Stimulated activated CD8-positive, alpha-beta memory T cell treated with anti-CD3 and anti-CD28 coated beads, Interleukin-7, amount 100 ng/mL, for 4 hours (primary cell): ENCODE data around the gene PJA2.

Source experiments
- DNase-seq, 2 donors: peaks; one replicate each; pipeline ENCODE4 v3.0.0-alpha.2; 2020; ENCODE audit warnings: low read depth in 2 of 2

Gene PJA2

DNA sequence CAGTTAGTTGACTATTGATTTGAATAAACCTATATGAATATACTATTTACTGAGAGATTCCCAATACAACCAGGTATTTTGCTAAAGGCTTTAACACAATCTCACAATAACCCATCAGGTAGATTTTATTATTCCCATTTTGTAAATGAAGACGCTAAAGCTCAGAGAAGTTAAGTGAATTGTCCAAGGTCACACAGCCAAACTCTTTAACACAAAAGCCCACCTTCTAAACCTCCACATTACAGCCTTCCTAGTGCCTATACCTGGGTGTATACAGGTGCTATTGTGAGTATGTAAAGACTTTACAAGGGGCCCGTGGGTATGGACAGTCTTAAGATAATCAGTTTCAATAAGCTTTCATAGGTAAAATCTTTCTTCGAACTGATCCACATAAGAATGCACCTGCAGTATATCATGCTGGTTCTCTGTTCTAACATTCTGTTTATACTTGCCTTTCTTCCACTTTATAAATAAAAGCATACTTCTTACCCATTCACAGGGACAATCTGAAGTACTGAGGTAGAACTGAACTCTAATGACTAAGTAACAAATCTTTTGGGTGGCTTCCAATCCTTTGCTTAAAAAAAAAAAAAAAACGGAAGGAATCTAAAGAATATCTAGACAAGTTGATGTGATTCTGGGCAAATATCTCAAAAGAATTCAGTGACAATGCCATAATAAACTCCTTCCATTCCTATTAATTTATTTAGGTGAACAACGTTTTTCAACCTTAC, 59.1 kb downstream of the PJA2 start:
- DNase-seq = no peak

DNA sequence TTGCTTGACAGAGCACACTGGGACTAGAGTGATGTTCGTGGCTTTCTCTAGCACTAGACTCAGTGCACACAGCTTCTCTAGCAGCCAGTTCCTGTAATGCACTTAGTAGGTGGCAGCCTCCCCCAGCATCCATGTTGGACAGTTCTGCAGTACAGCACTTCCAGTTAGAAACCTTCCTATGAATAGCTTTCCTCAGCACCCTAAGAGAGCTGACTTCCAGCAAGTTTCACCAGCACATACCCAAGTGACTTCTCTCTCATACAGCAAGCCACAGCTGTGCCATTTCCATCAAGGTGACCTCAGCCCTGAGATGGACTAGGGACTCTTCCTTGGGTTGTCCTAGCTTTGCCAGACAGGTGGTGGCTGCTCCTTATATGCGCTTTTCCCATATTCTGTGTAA, 60.4 kb downstream of the PJA2 start:
- DNase-seq = no peak

DNA sequence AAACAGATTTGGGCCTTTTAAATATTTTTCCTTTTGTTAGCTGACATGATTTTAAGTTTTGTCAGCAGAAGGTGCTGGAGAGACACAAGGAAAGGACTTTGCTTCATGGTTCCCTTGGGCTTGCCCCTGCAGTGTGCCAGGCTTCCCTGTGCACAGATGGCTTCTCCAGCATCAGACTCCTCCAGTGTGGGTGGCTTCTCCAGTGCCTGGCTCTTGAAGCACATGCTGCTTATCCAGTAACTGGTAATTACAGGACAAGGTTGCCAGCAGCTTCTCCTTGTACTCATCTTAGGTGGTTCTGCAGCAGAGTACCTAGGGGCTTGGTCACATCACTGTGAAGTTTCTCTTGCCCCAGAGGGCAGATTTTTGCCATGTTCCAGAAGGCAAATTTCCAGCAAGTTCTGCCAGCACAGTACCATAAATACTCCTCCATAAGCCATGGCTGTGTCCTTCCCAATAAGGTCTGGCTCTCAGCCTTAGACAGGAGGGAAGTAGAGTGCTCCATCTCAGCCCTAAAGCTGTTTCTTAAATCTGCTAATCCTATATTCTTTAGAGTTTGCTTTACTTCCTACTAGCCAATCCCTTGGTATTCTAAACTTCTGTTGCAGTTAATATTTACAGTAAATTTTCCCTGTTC, 62.4 kb downstream of the PJA2 start:
- no peak for DNase-seq

DNA sequence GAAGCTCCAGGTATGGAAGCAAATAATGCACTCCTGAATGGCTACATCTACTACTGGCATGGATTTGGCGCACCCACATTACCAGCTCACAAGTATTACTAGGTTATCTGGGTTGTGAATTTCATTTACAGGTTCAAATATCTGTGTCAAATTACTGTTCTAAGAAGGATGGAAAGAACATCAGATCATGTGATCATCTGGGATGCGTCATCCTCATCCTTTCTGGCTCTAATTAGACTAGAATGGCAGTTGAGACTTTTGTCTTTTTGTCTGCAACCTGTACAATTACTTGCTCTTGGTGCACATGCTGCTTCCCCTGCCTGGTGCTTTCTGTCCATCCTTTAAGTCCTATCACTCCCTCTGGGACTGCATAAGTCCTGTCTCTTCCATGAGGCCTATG, 64.1 kb downstream of the PJA2 start:
- DNase-seq = no peak

DNA sequence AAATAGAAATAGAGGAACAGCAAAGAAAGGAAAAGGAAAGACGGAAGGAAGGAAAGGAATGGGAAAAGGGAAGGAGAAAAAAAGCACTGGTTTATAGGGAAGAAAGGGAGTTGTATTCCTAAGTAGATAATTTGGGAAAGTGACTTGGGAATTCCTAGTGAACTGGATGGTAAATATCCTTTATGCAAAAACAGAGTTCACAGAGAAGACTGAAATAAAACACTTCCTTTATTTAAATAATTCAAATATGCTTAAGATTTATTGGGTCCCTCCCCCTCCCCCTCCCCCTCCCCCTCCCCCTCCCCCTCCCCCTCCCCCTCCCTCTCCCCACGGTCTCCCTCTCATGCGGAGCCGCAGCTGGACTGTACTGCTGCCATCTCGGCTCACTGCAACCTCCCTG, 69.4 kb downstream of the PJA2 start:
- DNase-seq = no peak

DNA sequence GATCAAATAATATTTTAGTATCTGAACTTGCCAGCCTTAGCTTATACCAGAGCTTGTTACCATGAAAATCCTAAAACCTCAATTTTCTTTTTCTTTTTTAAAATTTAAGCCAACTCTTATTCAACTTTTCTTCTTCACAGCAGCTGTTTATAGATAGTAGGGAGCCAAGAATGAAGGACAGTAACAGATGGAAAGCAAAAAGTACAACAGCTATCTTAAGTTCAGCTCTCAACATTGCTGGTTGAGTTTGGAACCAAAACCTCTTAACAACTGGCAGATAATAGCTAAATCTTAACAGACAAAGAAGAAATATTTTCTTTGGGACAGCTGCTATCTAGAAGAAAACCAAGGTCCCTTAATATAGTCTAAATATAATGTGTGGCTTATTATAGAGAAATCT, 74.7 kb downstream of the PJA2 start:
- no peak for DNase-seq

DNA sequence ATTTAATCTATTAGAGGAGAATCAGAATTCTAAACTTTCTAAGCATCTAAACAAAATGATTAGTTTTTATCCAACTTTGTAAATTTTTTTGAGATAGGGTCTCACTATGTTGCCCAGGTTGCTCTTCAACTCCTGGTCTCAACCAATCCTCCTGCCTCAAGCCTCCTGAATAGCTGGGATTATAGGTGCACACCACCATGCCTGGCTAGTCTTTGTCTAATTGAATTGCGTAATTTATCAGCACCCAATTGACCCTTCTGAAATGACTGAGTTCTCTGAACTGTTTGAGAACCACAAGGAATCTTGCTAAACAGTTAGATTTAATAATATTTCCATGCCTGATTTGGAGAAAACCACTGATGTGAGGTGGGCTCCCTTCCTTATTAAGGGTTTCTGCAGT, 75.7 kb downstream of the PJA2 start:
- no peak for DNase-seq

DNA sequence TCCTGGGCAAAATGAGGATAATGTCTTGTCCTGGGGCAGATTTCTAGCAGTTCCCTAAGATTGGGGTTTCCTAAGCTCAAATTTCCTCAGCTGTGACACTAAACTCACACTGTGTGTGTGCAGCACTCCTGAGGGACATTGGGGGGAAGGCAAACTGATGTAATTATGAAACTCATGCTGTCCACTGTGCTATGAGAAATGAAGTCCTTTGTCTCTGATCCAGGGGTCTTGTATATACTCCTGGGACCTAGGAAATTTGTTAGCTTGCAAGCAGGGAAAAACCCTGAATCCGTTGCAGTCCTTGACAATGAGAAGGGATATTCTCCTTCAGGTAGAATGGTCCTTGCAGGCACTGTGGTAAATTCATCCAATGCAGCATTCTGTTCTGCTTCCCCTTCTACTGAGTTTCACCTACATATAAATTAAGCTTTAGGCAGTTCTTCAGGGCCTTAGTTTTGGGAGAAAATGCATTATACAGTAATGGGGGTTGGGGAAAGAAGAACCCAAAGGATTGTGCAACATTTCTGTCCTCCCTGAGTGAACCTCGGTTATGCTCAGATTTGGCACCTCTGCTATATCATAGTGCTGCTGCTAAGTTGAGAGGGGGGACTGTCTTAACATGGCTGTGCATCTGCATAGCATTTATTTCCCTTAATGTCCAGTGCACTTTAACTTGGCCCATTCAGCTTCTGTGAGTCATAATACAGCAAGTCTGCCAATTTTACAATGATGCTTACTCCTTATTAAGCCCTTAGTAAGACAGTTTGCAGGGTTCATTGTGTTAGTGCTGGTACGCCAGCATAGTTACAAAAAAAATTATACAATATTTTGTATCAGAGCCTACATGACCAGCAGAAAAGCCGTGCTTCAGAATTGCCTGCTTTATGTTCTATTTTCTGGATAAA, 80.2 kb downstream of the PJA2 start:
- DNase-seq = no peak

DNA sequence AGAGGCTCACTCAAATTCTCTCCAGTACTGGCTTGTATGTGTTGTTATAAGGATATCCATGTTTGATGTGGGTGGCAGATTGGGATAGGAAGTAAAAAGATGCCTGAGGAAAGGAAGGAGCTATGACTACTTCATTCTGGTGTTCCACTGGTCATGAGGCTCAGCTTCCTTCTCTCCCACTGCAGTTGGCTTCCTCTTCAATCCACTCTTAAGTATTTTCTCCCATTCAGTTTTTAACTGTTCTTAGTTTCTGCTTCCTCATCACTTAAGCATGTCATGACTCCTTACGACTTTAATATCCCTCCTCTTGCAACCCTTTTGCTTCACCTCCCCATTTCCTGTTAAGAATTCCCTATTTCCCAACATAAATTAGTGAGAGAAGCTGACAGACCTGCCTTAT, 81.1 kb downstream of the PJA2 start:
- no peak for DNase-seq

DNA sequence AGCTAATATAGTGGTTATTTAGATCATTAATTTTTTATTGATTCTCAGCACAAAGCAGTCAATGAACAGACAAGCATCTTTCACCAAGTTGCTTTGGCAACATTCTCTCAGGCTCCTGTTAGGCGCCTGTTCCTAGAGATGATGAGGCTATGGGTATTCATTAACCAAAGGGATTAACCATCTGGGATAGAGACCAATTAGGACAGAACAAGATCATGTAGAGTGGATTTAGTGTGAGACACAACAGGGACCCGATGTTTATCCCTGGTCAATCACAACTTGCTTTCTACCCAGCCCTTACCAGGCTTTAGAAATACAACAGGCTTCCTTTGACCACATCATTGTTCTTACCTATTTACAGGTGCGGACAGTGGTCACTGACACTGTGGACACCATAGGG, 82.2 kb downstream of the PJA2 start:
- no peak for DNase-seq

DNA sequence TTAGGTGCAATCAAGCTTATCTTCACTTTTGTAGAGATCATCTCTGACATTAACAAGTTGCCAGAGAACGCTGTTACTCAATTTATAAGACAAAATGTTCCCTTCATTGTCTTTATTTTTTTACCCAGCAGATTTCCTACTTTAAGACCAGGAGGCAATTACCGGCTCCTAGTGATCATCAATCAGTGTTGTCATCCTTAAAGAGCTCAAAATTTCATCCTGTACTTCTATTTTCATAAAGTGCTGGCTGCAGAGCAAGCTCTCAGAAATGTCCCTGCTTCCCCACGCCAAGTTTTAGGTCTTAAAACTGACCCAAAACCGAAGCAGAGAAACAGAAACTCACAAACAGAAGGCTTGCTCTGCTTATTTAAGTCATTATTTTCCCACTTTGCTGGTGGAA, 82.9 kb downstream of the PJA2 start:
- no peak for DNase-seq

DNA sequence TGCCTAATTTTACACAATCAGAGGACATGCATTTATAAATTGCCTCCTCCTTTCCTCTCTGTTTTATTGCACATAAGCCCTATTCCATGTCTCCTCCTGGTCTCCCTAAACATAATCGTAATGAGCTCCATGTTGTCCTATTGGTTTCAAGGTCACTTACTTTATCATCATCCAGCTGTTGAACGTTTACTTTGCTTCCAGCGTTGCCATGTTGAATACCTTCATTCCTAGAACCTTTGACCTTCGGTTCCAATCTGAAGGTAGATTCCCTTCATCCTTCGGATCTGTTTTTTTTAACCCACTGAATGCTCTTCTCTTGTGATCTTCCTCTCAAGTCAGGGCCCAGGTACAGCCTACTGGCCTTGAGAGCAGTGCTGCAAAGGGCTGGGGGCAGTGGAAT, 84.3 kb downstream of the PJA2 start:
- DNase-seq = no peak

DNA sequence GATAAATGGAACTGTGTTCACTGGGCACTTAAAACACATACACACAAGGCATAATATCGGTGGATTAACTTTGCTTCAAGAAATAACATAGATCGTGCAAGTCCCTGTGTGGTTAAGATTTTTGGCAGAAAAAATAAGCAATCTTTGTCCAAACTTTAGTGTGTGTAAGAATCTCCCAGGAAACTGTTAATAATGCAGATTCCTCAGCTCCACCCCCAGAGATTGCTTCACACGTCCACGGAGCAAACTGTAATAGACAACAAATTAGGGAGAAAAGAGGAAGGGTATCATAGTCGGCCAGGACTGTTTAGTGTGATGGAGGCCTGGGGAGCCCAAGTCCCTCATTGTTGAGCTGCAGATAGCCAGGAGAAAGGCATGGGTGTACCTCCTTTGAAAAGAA, 84.8 kb downstream of the PJA2 start:
- DNase-seq = no peak

DNA sequence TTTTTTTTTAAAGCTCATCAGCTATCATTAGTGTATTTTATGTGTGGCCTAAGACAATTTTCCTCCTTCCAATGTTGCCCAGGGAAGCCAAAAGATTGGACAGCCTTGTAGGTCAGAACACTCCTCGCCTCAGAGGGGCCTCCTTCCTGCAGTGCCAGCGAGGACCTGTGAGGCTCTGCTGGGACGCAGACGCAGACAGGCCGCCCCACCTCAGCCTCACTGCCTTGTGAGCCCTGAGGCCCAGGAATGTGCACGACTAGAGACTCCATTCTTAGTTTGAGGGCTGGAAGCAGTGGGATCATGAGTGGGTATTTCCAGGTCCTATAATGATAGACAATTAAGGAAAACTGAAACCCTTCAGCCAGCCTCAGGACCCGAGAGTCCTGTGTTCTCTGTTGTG, 85.4 kb downstream of the PJA2 start:
- no peak for DNase-seq

DNA sequence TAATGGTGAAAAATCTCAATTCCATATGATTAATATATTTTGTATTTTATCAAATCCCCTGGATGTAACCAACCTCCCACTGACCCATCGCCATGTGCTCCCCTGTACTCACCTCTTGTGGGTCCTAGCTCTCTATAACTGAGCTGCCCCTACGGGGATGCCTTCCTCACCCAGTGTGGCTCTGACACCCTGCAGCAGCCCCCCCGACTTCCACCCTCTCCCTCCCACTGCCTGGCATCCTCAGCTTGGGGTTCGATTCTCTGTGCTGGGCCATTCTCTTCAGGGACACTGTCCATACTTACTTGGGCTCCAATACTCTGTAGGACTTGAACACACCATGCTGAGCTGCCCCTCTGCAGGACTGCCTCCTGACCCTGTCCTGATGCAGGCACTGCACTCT, 87.1 kb downstream of the PJA2 start:
- DNase-seq = no peak

DNA sequence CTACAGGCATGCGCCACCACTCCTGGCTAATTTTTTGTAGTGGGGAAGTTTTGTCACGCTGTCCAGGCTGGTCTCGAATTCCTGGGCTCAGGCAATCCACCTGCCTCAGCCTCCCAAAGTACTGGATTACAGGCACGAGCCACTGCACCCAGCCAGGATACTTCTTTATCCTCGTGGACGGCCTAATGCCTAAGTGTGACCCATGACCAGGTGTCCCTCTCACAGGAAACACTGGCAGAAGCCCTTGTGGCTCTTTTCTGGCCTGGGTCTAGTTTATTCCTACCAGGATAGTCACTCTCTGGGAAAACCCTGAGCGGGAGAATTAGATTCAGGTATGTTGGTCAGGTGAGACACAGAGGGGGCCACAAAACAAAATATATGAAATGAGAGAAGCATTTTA, 90.4 kb downstream of the PJA2 start:
- DNase-seq = no peak

DNA sequence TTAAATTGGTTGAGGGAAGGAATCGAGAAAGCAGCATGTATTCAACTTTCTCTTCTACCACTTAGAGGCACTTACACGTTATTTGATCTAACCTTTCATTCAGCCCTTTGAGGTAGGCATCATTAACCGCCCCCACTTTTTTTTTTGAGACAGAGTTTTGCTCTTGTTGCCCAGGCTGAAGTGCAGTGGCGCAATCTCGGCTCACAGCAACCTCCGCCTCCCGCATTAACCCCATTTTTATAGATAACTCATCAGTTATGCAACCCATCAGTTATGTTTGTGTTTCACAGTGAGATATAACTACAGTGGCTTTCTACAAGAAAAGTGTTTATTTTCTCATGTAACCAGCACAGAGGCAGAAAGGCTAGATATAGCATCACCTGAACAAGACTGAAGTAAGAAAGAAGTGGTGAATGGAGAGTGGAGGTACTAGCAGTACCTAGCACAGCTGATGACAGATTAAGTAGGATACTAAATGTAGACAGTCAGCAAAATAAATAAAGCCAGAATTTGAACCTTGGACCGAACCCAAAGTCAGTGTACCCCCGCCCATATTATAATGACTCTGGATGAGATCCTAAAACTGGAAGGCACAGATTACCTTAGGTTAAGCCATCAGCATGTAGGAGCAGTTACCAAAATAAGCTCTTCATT, 91.2 kb downstream of the PJA2 start:
- no peak for DNase-seq

DNA sequence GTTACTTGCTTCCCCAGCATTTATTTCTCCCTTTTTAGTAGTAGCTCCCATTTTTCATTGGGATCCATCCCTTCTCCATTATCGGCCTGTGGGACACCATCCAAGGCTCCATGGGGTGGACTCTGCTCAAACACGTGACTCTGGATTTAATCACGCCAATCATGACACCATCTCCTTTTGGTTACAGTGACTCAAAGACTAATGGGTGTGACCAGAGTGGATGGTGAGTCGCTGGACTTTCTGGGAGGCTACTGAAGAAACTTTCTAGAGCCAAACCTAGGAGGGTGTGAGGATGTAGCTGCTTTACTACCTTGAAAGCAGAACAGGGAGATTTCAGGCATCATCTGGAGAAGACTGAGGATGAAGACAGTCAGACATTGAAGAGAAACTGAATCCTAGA, 93.1 kb downstream of the PJA2 start:
- DNase-seq = no peak

DNA sequence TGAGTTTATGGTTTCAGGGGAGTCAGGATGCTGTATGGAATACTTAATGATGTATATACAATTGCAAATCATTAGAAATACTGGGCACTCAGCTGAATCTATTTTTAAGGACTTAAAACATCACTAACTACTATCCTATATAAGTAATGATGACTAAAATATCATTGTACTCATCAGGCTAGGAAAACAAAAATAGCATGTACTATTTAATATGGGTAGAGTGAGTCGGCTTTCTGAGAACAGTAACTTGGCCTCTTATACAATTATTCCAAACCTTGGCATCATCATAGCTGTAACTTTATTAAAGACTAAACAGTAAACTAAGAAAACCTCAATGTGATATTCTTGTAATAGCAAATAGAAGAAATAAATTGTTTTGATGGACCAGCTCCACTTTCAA, 94.5 kb downstream of the PJA2 start:
- DNase-seq = no peak

DNA sequence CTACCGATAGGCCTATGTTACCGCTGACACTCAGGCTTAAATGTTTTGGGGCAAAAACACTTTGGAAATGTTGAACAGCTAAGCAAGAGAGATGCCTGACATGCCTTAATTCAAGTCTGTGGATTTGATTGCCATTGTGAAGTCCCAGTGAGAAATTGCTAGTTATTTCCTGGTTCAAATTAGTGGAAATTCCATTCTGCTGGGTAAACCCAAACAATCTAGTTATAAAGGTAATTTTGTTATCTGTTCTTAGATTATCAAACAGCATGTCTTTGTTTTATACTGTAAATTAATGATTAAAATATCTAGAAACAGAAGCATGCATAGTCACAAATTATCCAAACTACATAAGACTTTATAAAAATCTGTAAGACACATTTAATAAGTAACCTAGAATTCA, 96.6 kb downstream of the PJA2 start:
- DNase-seq = no peak

DNA sequence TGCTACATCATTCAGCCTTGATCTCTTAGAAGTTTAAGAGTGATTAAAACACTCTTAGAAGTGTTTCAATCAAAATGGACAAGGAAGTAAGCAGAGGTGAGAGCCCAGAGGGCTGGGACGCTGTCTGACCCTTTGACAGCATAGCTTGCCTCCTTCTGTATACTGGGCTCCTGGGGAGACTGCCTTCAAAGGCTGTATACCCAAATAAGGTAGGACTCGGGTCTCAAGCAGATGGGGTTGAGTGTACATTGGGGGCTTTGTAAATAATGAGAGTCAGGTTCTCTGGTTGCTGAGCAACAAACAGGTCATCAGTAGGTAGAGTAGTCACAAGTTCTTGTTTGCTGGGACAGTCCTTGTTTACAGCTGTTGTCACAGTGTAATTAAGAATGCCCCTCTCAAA, 97.1 kb downstream of the PJA2 start:
- no peak for DNase-seq

DNA sequence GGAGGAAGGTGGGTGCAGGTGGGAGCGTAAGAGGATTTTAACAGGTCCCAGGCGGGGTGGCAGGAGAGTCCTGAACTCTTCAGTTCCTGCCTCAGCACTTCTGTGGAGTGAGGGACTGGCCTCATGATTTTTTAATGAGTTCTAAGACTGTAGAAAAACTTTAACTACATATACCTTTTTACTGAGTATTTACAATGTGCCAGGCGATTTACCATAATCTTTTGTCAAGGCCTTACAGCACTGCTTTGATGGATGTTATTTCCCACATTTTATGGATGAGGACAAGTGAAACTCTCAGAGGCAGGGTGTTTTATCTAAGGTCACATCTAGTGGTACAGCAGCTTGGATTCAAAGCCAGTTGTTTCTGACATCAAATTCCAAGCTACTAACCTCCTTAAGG, 99.5 kb downstream of the PJA2 start:
- no peak for DNase-seq
